ENCODE data around the gene FNDC7. TPM values are rescaled to one million over a fixed set of nuclear protein-coding genes. Genes with fewer than 3 reads are reported as not detected.

The FNDC7 gene
- total and polyA plus RNA-seq, 9 donors = 0.13 to 0.22 (median 0.15) TPM; not detected in 6

DNA sequence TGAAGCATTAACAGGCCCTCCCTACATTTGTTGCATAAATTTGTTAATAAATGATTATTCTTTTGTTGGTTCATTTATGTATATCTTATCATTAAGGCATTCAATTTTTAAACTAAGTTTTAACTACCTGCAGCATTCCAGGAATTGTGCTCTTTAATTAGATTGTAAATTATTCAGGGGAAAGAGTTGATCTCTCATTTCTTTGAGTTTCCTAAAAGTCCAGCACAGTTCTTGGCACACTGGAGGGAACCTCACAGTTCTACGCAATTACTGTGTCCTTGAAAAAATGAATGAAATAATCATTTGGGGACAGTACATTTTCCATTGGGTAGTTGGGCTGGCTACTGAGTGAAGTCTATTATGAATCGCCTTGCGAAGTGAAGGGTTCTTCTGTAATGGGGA lies 33.3 kb downstream of the FNDC7 start:
- Histone ChIP-seq H3K27me3 (no peaks in the 10 kb centered on the region), H3K36me3 (no peaks in the 10 kb centered on the region), H3K4me1 (ENCODE audit: insufficient read depth) (peaks cover 5% of the 10 kb centered on the region), H3K27ac (peak overlapping the region in 1 of 2 donors; percentile 86), H3K9me3 (no peaks in the 10 kb centered on the region), H3K4me3 (no peak overlapping the region)
- 16 to 24% (median 17%) methylated on average over 3 of the region's 3 CpGs for WGBS, 3 donors
- TF ChIP-seq, protein P1, sequence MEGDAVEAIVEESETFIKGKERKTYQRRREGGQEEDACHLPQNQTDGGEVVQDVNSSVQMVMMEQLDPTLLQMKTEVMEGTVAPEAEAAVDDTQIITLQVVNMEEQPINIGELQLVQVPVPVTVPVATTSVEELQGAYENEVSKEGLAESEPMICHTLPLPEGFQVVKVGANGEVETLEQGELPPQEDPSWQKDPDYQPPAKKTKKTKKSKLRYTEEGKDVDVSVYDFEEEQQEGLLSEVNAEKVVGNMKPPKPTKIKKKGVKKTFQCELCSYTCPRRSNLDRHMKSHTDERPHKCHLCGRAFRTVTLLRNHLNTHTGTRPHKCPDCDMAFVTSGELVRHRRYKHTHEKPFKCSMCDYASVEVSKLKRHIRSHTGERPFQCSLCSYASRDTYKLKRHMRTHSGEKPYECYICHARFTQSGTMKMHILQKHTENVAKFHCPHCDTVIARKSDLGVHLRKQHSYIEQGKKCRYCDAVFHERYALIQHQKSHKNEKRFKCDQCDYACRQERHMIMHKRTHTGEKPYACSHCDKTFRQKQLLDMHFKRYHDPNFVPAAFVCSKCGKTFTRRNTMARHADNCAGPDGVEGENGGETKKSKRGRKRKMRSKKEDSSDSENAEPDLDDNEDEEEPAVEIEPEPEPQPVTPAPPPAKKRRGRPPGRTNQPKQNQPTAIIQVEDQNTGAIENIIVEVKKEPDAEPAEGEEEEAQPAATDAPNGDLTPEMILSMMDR (IDR thresholded peaks at IDR 0.05) = no peak
- TF ChIP-seq POLR2A (IDR thresholded peaks at IDR 0.05) (no peak), EP300 (IDR thresholded peaks at IDR 0.05) (no peak)
- no peak for DNase-seq
- intact Hi-C loops (cut with DNase I) = loop anchor here in 1 of 4 donors (10.0 kb wide), 1 partner anchor 51 kb away; the partner anchor contains the start of gene PRPF38B

DNA sequence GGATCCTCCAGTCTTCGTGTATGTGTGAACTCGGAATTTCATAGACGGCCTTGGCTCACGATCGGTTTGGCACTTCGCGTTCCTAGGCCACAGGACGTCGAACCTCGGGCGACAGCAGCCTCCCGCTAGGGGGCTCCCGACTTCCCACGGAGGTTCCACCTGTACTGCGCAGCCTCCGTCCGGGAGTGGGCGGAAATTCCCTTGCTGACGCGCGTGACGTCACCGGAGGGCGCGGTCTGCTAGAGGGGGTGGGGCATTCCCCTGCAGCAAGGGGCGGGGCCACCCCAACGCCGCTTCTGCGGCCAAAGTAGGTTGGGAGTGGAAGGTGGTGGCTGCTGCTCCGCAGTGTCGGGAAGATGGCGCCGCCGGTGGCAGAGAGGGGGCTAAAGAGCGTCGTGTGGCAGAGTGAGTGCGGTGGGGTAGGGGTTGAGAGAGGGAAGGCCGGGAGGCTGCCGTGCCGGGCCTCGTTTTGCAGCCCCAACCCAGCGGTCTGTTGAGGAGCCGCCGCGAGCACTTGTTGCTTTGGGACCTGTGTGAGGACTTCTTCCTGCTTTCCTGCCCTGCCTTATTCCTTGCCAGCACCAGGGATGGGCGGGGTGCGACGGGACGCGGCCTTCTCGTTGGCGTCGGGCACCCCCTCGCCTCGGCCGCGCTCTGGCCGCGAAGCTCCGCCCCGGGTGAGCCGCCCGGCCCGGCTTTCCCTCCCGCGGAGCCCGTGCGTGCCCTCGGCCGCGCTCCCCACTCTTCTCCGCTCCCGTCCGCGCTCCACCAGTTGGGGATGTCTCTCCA lies 33.9 kb downstream of the FNDC7 start, which contains the start of gene STXBP3:
TSS of gene STXBP3 (plus strand) at position 293 of the 789 bp plus-strand sequence. CDS start at position 357, 64 bp downstream.
- peak; percentile 99 to 100 (median 100) for DNase-seq
- intact Hi-C loops (cut with DNase I) = loop anchor here in 1 of 4 donors (10.0 kb wide), 1 partner anchor 52 kb away; the partner anchor contains the start of gene PRPF38B

GRCh38 chr1:108747171-108747850 lies 34.6 kb downstream of the FNDC7 start:
- TF ChIP-seq POLR2A (IDR thresholded peaks at IDR 0.05) (peak; percentile 62), EP300 (IDR thresholded peaks at IDR 0.05) (no peak)
- intact Hi-C loops (cut with DNase I) = loop anchor here in 1 of 4 donors (10.0 kb wide), 1 partner anchor 53 kb away; the partner anchor contains the start of gene PRPF38B
- H3K4me1 ChIP-seq (ENCODE audit: insufficient read depth) = peaks cover 5% of the 10 kb centered on the region
- H3K36me3 ChIP-seq = no peaks in the 10 kb centered on the region
- whole genome bisulfite sequencing, 3 donors = 0 to 1% (median 1%) methylated on average over 15 of the region's 15 CpGs
- no peaks in the 10 kb centered on the region for H3K27me3 ChIP-seq
- peak overlapping the region; percentile 72 for H3K4me3 ChIP-seq
- H3K9me3 ChIP-seq = no peaks in the 10 kb centered on the region
- DNase-seq = peak; percentile 67 to 83 (median 72)
- peak overlapping the region; percentile 84 to 86 for H3K27ac ChIP-seq

More for the DNA sequence above, 33.9 kb downstream of the FNDC7 start, which contains the start of gene STXBP3:
- peak within 1 kb of the TSS; percentile 84 to 86 for H3K27ac ChIP-seq
- peak within 1 kb of the TSS; percentile 72 for H3K4me3 ChIP-seq
- no peaks in the 10 kb centered on the region for H3K36me3 ChIP-seq
- TF ChIP-seq, protein P1 (IDR thresholded peaks at IDR 0.05) = peak; percentile 94 to 95 (median 95)
- TF ChIP-seq POLR2A (IDR thresholded peaks at IDR 0.05) = peak; percentile 96
- peak; percentile 65 for TF ChIP-seq EP300 (IDR thresholded peaks at IDR 0.05)
- H3K27me3 ChIP-seq = no peaks in the 10 kb centered on the region
- 0 to 1% (median 1%) methylated on average over 73 to 75 of the region's 75 CpGs for WGBS, 3 donors
- H3K4me1 ChIP-seq (ENCODE audit: insufficient read depth) = peaks cover 5% of the 10 kb centered on the region
- H3K9me3 ChIP-seq = no peaks in the 10 kb centered on the region

DNA sequence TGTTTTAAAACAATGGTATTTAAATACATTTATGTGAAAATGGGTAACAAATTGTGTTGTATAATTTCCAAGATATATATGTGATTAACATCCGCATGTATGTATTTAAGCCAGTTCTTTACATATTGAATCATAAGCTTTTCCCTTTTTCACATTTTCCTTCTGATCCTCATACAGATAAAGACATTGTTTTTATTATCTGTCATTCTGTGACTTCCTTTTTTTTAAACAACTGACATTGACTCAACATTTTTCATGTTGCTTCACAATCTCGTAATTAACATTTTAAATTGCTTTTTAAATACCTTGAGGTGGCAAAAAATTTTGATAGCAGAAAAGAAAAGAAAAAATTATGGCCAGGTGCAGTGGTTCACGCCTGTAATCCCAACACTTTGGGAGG lies 35.2 kb downstream of the FNDC7 start:
- TF ChIP-seq, protein P1 (IDR thresholded peaks at IDR 0.05) = no peak
- TF ChIP-seq POLR2A (IDR thresholded peaks at IDR 0.05) (no peak), EP300 (IDR thresholded peaks at IDR 0.05) (no peak)
- peaks cover 5% of the 10 kb centered on the region for H3K4me1 ChIP-seq (ENCODE audit: insufficient read depth)
- no peak overlapping the region for H3K27ac ChIP-seq
- H3K27me3 ChIP-seq = no peaks in the 10 kb centered on the region
- H3K9me3 ChIP-seq = no peaks in the 10 kb centered on the region
- peak overlapping the region; percentile 72 for H3K4me3 ChIP-seq
- 87 to 93% (median 88%) methylated on average over 3 of the region's 3 CpGs for WGBS, 3 donors
- no peaks in the 10 kb centered on the region for H3K36me3 ChIP-seq
- no peak for DNase-seq
- intact Hi-C loops (cut with DNase I) = loop anchor here in 1 of 4 donors (10.0 kb wide), 1 partner anchor 53 kb away; the partner anchor contains the start of gene PRPF38B
